CD4-positive, alpha-beta T cell treated with Interferon gamma for 1 hour (primary cell): ENCODE results near the gene PATL2.
"Not testable (repeated sequence)": the region's sequence is repeated elsewhere in the genome, so short reads cannot be mapped to it uniquely, and the experiment has no call there.

Source experiments
- DNase-seq: peaks from one replicate; pipeline ENCODE4 v3.0.0-alpha.2; 2020

The PATL2 gene

GRCh38 chr15:44689318-44689717 is 21.8 kb downstream of the PATL2 start:
- not testable (repeated sequence) for DNase-seq

GRCh38 chr15:44682809-44683682 is 28.1 kb downstream of the PATL2 start:
- DNase-seq, result peak; percentile 86

- DNase-seq, result no peak
Measured at GRCh38 chr15:44682211-44682610, 28.9 kb downstream of the PATL2 start.

GRCh38 chr15:44676676-44677075 is 34.4 kb downstream of the PATL2 start:
- peak; percentile 42 for DNase-seq

- DNase-seq, result no peak
Measured at GRCh38 chr15:44675911-44676310, 35.2 kb downstream of the PATL2 start.

- DNase-seq, result no peak
Measured at GRCh38 chr15:44673639-44674038, 37.5 kb downstream of the PATL2 start.

GRCh38 chr15:44670087-44670950 is 40.8 kb downstream of the PATL2 start:
- DNase-seq, result no peak

GRCh38 chr15:44668921-44669320 is 42.2 kb downstream of the PATL2 start:
- no peak for DNase-seq

- no peak for DNase-seq
Measured at GRCh38 chr15:44667039-44667360, 44.1 kb downstream of the PATL2 start.

- no peak for DNase-seq
Measured at GRCh38 chr15:44666210-44667038, 44.7 kb downstream of the PATL2 start.

- DNase-seq, result peak; percentile 98
Measured at GRCh38 chr15:44663410-44664308, 47.5 kb downstream of the PATL2 start, which contains the start of gene SPG11. TSS of gene SPG11 (minus strand) at chr15:44663662. CDS start at chr15:44663647, 15 bp downstream.

- DNase-seq, result peak; percentile 87
Measured at GRCh38 chr15:44662478-44663409, 48.4 kb downstream of the PATL2 start.

GRCh38 chr15:44661576-44661975 is 49.5 kb downstream of the PATL2 start:
- DNase-seq, result no peak

GRCh38 chr15:44659056-44659455 is 52.1 kb downstream of the PATL2 start:
- no peak for DNase-seq

GRCh38 chr15:44657378-44657777 is 53.7 kb downstream of the PATL2 start:
- no peak for DNase-seq

- DNase-seq, result no peak
Measured at GRCh38 chr15:44656913-44657312, 54.2 kb downstream of the PATL2 start.

GRCh38 chr15:44656298-44656697 is 54.8 kb downstream of the PATL2 start:
- DNase-seq, result no peak

- DNase-seq, result no peak
Measured at GRCh38 chr15:44654858-44655257, 56.3 kb downstream of the PATL2 start.

GRCh38 chr15:44647637-44648036 is 63.5 kb downstream of the PATL2 start:
- DNase-seq, result no peak

GRCh38 chr15:44647036-44647435 is 64.1 kb downstream of the PATL2 start:
- no peak for DNase-seq

- no peak for DNase-seq
Measured at GRCh38 chr15:44646460-44646859, 64.7 kb downstream of the PATL2 start.
